ENCODE results near the gene RAB40C. TPM values are rescaled to one million over a fixed set of nuclear protein-coding genes. Genes with fewer than 3 reads are reported as not detected.

RAB40C gene
- total RNA-seq, 1 experiment from 2014 or later: 5.5 TPM

GRCh38 chr16:644556-644955 lies 54.7 kb downstream of the RAB40C start:
- no peak for DNase-seq (ENCODE audit: low read depth)

GRCh38 chr16:645852-646678 lies 56.2 kb downstream of the RAB40C start:
- DNase-seq (ENCODE audit: low read depth): peak; percentile 15

GRCh38 chr16:646679-647172 lies 56.9 kb downstream of the RAB40C start:
- DNase-seq (ENCODE audit: low read depth): no peak

GRCh38 chr16:647173-647902 lies 57.5 kb downstream of the RAB40C start:
- no peak for DNase-seq (ENCODE audit: low read depth)

DNA sequence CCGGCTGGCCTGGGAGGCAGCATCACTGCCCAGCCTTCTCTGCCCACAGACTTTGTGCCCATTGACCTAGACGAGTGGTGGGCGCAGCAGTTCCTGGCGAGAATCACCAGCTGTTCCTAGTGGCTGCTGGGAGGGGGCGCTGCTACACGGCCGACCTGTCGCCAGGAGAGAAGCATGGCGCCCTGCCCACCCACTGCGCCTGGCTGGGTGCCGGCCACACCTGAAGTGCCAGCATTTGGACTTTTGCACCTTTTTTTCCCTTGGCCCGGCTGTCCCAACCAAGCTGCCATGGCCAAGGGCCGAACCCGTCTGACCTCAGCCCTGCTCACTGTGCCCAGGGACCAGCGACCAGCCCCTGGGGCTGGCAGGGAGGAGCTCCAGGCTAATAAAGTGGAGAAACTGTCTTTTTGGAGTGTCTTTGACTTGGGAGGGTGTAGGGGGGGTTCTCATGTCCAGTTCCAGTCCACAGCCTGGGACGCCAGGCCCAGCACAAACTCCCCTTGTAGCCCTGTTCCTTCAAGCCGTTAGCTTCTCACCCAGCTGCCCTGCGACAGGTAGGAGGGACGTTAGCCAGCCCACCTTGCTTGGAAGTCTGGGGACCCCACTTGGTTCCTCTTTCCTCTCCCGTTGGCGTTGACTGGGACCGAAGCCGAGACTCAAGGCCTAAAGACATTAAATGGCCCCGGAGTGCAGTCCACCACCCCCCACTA lies 58.4 kb downstream of the RAB40C start:
- peak; percentile 15 for DNase-seq (ENCODE audit: low read depth)

- peak; percentile 86 for DNase-seq (ENCODE audit: low read depth)
Measured at GRCh38 chr16:648781-649589, 59.1 kb downstream of the RAB40C start, which contains the start of gene WDR90. WDR90 (plus strand) TSS chr16:649365; CDS start chr16:649417, 52 bp downstream.

DNA sequence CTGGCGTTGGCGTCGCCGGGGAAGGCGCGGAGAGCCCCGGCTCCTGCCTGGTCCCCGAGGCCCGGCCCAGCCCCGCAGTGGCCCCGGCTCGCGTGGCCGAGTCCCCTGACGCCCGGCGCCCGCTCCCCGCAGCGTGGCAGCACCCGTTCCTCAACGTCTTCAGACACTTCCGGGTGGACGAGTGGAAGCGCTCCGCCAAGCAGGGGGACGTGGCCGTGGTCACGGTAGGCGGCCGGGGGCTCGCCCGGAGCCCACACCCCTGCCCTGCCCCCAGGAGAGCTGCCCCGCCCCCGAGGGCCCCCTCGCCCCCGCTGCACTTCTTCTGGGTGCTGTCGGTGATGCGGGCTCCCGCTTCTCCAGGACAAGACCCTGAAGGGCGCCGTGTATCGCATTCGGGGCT lies 59.8 kb downstream of the RAB40C start:
- no peak for DNase-seq (ENCODE audit: low read depth)

DNA sequence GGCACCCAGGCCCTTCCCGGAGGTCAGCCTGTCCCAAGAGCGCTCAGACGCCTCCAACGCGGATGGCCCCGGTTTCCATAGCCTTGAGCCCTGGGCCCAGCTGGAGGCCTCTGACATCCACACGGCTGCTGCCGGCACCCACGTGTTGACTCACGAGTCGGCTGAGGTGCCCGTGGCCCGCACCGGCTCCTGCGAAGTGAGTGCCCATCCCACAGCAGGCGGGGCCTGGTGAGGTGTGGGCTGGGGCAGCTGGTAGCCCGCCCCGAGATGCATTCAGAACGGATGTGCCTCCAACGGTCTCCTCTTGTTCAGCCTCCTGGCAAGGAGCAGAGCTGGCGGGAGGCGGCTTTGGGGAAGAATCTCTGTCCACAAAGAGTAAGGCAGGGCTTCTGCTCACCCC lies 62.0 kb downstream of the RAB40C start:
- no peak for DNase-seq (ENCODE audit: low read depth)

DNA sequence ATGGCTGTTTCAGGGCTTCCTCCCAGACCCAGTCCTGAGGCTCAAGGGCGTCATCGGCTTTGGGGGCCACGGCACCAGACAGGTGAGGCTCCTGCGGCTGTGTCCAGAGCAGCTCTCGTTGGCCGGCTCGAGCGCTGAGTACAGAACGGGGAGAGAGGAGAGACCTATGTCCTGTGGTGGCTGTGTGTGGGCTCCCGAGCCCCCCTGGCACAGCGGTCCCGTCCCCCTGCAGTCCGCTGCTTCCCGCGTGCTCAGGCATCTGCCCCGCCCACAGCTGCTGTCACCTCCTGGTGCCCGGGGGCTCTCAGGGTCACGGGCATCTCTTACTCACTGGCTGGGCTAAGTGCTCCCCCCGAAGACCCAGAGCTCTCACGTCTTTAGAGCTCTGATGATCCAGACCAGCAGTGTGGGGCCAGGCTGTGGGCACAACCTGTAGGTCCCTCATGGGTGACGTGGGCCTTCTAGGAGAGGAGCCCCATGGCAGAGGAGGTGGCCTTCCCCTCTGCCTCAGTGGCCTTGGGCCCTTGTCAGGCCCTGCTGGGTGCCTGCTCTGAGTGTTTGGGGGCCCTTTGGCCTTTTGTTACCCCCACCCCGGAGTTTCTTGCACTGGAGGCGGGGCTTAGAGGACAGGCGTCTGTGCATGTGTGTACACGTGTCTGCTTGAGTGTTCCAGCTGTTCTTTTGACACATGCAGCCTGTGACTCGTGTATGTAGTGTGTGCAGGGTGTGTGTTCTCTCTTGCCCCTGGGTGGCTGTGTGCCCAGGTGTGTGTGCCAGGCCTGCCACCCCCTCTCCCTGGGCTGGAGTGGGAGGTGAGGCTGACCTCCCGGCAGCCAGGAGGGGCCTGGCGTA lies 62.8 kb downstream of the RAB40C start:
- no peak for DNase-seq (ENCODE audit: low read depth)

- no peak for DNase-seq (ENCODE audit: low read depth)
Measured at GRCh38 chr16:654034-654433, 64.2 kb downstream of the RAB40C start.

- DNase-seq (ENCODE audit: low read depth): no peak
Measured at GRCh38 chr16:657487-657886, 67.6 kb downstream of the RAB40C start.

- DNase-seq (ENCODE audit: low read depth): no peak
Measured at GRCh38 chr16:658679-659571, 69.1 kb downstream of the RAB40C start.

GRCh38 chr16:659618-660017 lies 69.8 kb downstream of the RAB40C start:
- no peak for DNase-seq (ENCODE audit: low read depth)

DNA sequence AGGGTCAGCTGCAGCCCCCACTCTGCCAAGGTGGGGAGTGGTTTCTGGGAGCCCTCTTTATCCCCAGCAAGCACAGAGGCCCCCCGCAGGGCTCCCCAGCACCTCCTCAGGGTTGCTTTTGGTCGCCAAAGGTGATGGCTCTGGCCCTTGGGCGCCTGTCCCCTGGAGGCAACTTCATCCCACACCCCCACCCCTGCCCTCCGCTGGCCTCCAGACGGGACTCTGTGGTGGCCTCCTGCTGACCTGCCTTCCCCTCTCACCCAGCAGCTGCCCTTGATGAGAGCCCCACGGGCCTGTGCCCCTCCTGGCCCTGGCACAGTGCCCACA lies 70.2 kb downstream of the RAB40C start:
- DNase-seq (ENCODE audit: low read depth): no peak

DNA sequence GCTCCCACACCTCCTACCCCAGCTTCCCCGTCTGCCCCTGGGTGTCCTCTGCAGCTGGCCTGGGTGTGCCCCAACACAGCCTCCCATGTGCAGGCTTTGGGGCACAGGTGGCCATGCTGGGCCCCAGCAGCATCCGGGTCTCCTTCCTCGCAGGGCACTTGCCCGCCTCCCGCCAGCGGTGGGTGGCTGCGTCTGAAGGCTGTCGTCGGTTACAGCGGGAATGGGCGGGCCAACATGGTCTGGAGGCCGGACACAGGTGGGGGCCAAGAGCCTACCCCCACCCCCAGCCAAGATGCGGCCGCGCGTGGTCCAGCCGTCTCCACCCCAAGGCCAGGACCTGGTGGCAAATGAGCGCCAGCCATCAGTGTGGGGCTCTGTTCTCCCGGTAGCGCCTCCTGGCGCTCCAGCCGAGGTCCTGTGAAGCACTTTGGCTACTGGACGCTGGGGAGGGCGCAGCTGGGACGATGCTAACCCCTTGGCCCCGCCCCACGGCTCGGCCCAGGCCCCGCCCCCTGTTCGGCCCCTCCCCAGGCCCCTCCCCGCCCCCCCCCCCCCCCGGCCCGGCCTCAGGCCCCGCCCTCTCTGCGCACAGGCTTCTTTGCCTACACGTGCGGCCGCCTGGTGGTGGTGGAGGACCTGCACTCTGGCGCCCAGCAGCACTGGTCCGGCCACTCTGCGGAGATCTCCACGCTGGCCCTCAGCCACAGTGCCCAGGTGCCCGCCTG lies 70.8 kb downstream of the RAB40C start:
- DNase-seq (ENCODE audit: low read depth): peak; percentile 53

GRCh38 chr16:661184-661821 lies 71.4 kb downstream of the RAB40C start:
- no peak for DNase-seq (ENCODE audit: low read depth)

GRCh38 chr16:662095-662494 lies 72.2 kb downstream of the RAB40C start:
- DNase-seq (ENCODE audit: low read depth): no peak

DNA sequence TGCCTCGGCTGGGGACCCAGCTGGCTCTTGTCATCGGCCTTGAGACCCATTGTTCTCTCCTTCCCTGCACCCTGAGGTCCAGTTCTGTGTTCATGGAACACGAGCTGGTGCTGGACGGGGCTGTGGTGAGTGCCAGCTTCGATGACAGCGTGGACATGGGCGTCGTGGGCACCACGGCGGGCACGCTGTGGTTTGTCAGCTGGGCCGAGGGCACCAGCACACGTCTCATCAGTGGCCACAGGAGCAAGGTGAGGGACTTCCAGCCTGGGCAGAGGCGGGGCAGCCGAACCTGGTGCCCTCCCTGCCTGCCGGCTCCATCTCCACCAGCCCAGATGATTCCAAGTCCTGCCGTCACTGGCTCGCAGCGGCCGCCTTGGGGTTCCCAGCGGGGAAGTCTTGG lies 72.7 kb downstream of the RAB40C start:
- DNase-seq (ENCODE audit: low read depth): no peak

Measured in RPMI7951 (cell line).